ENCODE results near the gene BDKRB2. TPM values are rescaled to one million over a fixed set of nuclear protein-coding genes. Genes with fewer than 3 reads are reported as not detected.

The BDKRB2 gene
- total RNA-seq, 4 donors from 2014 or later: 2.1 to 6.2 (median 2.8) TPM

DNA sequence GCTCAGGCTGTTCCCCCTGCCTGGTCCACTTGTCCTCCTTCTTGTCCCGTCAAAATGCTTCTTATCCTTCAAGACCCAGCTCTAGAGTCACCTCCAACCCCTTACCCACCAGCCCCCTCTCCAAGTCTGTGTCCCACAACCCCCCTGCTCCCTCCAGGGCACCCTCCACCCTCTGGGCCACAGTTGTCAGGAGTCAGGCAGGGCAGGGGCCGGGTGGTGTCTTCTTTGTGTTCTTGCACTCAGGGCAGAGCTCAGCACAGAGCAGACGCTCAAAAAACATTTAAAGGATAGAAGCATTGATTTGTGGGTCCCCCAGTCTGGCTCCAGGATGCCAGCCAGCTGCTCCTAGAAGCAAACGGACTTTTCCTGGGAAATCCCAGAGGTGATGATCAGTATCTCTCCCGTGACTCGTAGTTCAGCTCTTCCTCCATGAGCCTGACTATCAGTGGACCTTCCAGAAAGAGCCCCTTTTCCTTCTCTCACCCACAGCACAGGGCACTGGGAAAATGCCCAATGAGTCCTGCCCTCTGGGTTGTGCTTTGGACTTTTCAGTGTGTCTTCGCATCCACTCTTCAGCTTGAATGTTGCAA, 34.1 kb downstream of the BDKRB2 start:
- TF ChIP-seq, protein P1, sequence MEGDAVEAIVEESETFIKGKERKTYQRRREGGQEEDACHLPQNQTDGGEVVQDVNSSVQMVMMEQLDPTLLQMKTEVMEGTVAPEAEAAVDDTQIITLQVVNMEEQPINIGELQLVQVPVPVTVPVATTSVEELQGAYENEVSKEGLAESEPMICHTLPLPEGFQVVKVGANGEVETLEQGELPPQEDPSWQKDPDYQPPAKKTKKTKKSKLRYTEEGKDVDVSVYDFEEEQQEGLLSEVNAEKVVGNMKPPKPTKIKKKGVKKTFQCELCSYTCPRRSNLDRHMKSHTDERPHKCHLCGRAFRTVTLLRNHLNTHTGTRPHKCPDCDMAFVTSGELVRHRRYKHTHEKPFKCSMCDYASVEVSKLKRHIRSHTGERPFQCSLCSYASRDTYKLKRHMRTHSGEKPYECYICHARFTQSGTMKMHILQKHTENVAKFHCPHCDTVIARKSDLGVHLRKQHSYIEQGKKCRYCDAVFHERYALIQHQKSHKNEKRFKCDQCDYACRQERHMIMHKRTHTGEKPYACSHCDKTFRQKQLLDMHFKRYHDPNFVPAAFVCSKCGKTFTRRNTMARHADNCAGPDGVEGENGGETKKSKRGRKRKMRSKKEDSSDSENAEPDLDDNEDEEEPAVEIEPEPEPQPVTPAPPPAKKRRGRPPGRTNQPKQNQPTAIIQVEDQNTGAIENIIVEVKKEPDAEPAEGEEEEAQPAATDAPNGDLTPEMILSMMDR (IDR thresholded peaks at IDR 0.05; ENCODE audit: low read depth): no peak

DNA sequence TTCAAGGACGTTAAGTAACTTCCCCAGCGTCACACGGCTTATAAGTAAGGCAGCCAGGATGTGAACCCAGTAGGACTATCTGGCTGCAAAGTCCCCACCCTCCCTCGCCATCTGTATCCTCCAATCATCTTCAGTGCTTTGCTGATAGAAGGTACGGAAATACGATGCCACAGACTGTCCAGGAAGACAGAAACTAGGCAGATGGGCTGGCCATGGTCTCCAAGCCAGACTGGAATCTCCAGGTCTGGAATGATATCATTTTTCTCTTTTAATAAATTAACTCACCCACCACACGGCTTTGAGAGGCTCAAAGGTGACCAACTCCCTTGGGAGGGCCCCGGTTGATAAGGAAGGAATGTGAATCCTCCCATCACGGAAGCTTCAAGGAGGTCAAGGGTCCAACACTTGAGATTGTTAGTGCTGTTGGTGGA, 35.1 kb downstream of the BDKRB2 start:
- TF ChIP-seq, protein P1 (IDR thresholded peaks at IDR 0.05; ENCODE audit: low read depth): no peak

DNA sequence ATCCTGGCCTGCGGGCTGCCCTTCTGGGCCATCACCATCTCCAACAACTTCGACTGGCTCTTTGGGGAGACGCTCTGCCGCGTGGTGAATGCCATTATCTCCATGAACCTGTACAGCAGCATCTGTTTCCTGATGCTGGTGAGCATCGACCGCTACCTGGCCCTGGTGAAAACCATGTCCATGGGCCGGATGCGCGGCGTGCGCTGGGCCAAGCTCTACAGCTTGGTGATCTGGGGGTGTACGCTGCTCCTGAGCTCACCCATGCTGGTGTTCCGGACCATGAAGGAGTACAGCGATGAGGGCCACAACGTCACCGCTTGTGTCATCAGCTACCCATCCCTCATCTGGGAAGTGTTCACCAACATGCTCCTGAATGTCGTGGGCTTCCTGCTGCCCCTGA, 36.0 kb downstream of the BDKRB2 start:
- TF ChIP-seq, protein P1 (IDR thresholded peaks at IDR 0.05; ENCODE audit: low read depth): no peak

DNA sequence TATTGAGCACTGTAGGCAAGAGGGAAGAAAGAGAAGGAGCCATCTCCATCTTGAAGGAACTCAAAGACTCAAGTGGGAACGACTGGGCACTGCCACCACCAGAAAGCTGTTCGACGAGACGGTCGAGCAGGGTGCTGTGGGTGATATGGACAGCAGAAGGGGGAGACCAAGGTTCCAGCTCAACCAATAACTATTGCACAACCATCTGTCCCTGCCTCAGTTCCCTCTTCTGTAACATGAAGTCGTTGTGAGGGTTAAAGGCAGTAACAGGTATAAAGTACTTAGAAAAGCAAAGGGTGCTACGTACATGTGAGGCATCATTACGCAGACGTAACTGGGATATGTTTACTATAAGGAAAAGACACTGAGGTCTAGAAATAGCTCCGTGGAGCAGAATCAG, 37.5 kb downstream of the BDKRB2 start:
- TF ChIP-seq, protein P1 (IDR thresholded peaks at IDR 0.05; ENCODE audit: low read depth): no peak

DNA sequence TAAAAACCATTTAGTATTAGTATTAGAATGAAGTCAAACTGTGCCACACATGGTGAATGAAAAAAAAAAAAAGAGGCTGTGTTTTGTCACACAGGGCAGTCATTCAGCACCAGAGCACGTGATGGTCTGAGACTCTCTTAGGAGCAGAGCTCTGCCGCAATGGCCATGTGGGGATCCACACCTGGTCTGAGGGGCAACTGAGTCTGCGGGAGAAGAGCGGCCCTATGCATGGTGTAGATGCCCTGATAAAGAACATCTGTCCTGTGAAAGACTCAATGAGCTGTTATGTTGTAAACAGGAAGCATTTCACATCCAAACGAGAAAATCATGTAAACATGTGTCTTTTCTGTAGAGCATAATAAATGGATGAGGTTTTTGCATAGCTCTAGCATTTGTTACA, 39.1 kb downstream of the BDKRB2 start:
- TF ChIP-seq, protein P1 (IDR thresholded peaks at IDR 0.05; ENCODE audit: low read depth): no peak

DNA sequence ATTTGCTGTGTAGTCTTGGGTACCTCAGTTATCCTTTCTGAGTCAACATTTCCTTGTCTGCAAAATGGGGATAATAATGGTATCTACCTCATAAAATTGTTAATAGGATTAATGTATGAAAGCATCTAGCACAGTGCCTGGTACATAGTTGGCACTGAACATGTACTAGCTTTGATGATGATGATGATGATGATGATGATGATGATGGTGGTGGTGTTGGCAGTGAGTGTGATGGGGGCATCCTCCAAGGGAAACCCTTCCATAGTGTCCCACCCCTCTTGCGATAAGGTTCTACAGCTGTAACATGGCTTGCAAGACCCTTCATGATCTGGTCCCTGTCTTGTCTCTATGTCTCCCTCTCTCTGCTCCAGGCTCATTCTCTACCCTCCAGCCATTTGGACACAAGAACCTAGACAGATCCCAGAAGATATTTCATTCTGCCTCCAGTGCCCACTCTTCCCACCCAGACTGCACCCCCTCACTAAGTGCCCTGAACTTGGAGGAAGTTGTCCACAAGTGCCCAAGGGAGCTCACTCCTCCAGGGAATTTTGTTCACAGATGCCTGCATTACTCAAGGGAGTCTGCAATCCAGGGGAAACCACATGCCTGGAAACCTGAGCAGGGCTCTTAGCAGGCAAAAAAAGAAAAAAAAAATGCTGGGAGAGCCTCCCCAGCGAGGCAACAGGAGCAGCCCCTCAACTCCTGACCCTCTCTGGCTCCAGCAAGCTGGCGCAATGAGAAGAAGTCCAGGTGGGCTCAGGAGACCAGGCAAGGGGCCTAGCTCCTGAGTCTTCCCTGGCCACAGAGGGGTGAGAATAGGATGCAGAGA, 41.3 kb downstream of the BDKRB2 start:
- TF ChIP-seq, protein P1 (IDR thresholded peaks at IDR 0.05; ENCODE audit: low read depth): no peak

DNA sequence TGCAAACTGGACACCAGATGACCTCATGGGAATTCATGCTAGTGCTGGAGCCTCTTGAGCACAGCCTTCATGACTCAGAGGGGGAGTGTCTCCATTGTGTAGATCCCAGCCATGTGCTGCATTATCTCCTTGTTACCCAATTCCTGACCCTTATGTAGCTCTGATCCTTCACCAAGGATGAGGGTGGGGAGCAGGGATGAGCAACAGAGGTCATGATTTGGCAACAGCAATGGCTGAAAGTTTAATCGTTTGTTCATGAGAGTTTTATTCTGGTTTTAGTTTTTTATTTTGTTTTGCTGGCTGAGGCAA, 41.9 kb downstream of the BDKRB2 start:
- TF ChIP-seq, protein P1 (IDR thresholded peaks at IDR 0.05; ENCODE audit: low read depth): no peak
